ENCODE measurements around the gene KLHL40.

Gene KLHL40

GRCh38 chr3:42647821-42648459 lies 37.4 kb upstream of the KLHL40 start:
- Histone ChIP-seq H3K4me2 (ENCODE audit: insufficient read depth, low read length) (no peak overlapping the region), H3K9ac (ENCODE audit: low read depth, low read length) (no peak overlapping the region), H3K79me2 (ENCODE audit: insufficient read depth, low read length) (no peaks in the 10 kb centered on the region), H3K9me3 (ENCODE audit: insufficient read depth, low read length, severe bottlenecking) (no peaks in the 10 kb centered on the region), H3K4me3 (ENCODE audit: low read depth in 1 of 2, low read length in 2 of 2) (no peak overlapping the region), H4K20me1 (ENCODE audit: insufficient read depth, low read length) (peaks cover 12% of the 10 kb centered on the region; the same call in 1 of the 2 replicates), H3K27ac (ENCODE audit: low read length) (no peak overlapping the region), H3K4me1 (ENCODE audit: insufficient read depth, low read length) (no peaks in the 10 kb centered on the region), H3K27me3 (ENCODE audit: insufficient read depth, low read length, poor library complexity) (no peaks in the 10 kb centered on the region), H3K36me3 (ENCODE audit: insufficient read depth, low read length) (peaks cover 61% of the 10 kb centered on the region), H2AFZ (ENCODE audit: low read depth, low read length) (no peak overlapping the region)
- ATAC-seq (ENCODE audit: insufficient read depth, low read depth) (no peak), DNase-seq (no peak)
- TF ChIP-seq EZH2 (IDR thresholded peaks at IDR 0.05; ENCODE audit: borderline replicate concordance, low read depth, low read length, severe bottlenecking) (no peak), CTCF (IDR thresholded peaks at IDR 0.05; ENCODE audit: borderline replicate concordance, extremely low read depth, low read length, poor library complexity, severe bottlenecking) (no peak)

DNA sequence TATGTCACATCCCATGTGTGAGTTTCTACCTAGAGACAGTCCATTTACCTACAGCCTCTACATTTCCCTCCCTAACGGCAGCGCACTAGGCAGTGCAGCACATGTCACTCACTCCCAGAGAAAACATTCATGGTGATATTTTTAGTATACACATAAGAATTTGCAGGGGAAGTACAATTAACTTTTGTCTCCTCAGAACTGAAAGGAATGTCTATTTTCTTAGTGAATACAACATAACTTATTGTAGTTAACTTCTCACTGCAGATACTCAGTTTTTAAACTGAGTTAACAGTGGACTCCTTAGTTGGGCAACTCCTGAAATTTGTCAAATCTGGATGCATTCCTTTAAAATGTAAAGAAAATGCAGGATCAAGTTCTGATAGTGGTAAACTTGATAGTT lies 36.3 kb upstream of the KLHL40 start:
- no peaks in the 10 kb centered on the region for H3K27me3 ChIP-seq (ENCODE audit: insufficient read depth, low read length, poor library complexity)
- no peak overlapping the region for H2AFZ ChIP-seq (ENCODE audit: low read depth, low read length)
- peaks cover 50% of the 10 kb centered on the region for H3K36me3 ChIP-seq (ENCODE audit: insufficient read depth, low read length)
- H3K4me1 ChIP-seq (ENCODE audit: insufficient read depth, low read length) = no peaks in the 10 kb centered on the region
- no peaks in the 10 kb centered on the region for H3K79me2 ChIP-seq (ENCODE audit: insufficient read depth, low read length)
- H3K9ac ChIP-seq (ENCODE audit: low read depth, low read length) = no peak overlapping the region
- no peak overlapping the region for H3K4me3 ChIP-seq (ENCODE audit: low read depth in 1 of 2, low read length in 2 of 2)
- peaks cover 12% of the 10 kb centered on the region for H4K20me1 ChIP-seq (ENCODE audit: insufficient read depth, low read length)
- ATAC-seq (ENCODE audit: insufficient read depth, low read depth) = no peak
- no peak for DNase-seq
- H3K9me3 ChIP-seq (ENCODE audit: insufficient read depth, low read length, severe bottlenecking) = no peaks in the 10 kb centered on the region
- TF ChIP-seq EZH2 (IDR thresholded peaks at IDR 0.05; ENCODE audit: borderline replicate concordance, low read depth, low read length, severe bottlenecking) (no peak), CTCF (IDR thresholded peaks at IDR 0.05; ENCODE audit: borderline replicate concordance, extremely low read depth, low read length, poor library complexity, severe bottlenecking) (no peak)
- no peak overlapping the region for H3K27ac ChIP-seq (ENCODE audit: low read length)
- no peak overlapping the region for H3K4me2 ChIP-seq (ENCODE audit: insufficient read depth, low read length)

- Histone ChIP-seq H4K20me1 (ENCODE audit: insufficient read depth, low read length) (peaks cover 9% of the 10 kb centered on the region), H2AFZ (ENCODE audit: low read depth, low read length) (no peak overlapping the region), H3K27ac (ENCODE audit: low read length) (no peak overlapping the region), H3K36me3 (ENCODE audit: insufficient read depth, low read length) (peaks cover 42% of the 10 kb centered on the region), H3K4me1 (ENCODE audit: insufficient read depth, low read length) (no peaks in the 10 kb centered on the region), H3K4me2 (ENCODE audit: insufficient read depth, low read length) (no peak overlapping the region), H3K27me3 (ENCODE audit: insufficient read depth, low read length, poor library complexity) (no peaks in the 10 kb centered on the region), H3K4me3 (ENCODE audit: low read depth in 1 of 2, low read length in 2 of 2) (no peak overlapping the region), H3K79me2 (ENCODE audit: insufficient read depth, low read length) (no peaks in the 10 kb centered on the region), H3K9ac (ENCODE audit: low read depth, low read length) (no peak overlapping the region), H3K9me3 (ENCODE audit: insufficient read depth, low read length, severe bottlenecking) (no peaks in the 10 kb centered on the region)
- DNase-seq = no peak
- no peak for TF ChIP-seq EZH2 (IDR thresholded peaks at IDR 0.05; ENCODE audit: borderline replicate concordance, low read depth, low read length, severe bottlenecking)
- TF ChIP-seq CTCF (IDR thresholded peaks at IDR 0.05; ENCODE audit: borderline replicate concordance, extremely low read depth, low read length, poor library complexity, severe bottlenecking) = no peak
- ATAC-seq (ENCODE audit: insufficient read depth, low read depth) = 0 out of 3 replicates have a peak, but pooled peaks have one; percentile 8
Measured at GRCh38 chr3:42649783-42650182, 35.6 kb upstream of the KLHL40 start.

Data from DND-41 (cell line).